Mucosa of stomach (tissue), 1 donor: ENCODE data around the gene R3HDM2.
"Not testable (repeated sequence)": the region's sequence is repeated elsewhere in the genome, so short reads cannot be mapped to it uniquely, and the experiment has no call there.

Source experiments
- H3K27me3 ChIP-seq: one replicate; pipeline ENCODE4 v1.7.0; 2013; ENCODE audit warnings: mild to moderate bottlenecking, low read length; ENCODE audit not compliant: control insufficient read depth, insufficient read depth
- H3K36me3 ChIP-seq: one replicate; pipeline ENCODE4 v1.7.0; 2013; ENCODE audit warnings: low read length; ENCODE audit not compliant: control insufficient read depth, insufficient read depth
- H3K4me1 ChIP-seq: one replicate; pipeline ENCODE4 v1.7.0; 2013; ENCODE audit warnings: mild to moderate bottlenecking, low read length; ENCODE audit not compliant: control insufficient read depth, insufficient read depth
- H3K4me3 ChIP-seq: one replicate; pipeline ENCODE4 v1.7.0; 2013; ENCODE audit warnings: low read length
- H3K9ac ChIP-seq: one replicate; pipeline ENCODE4 v1.7.0; 2013; ENCODE audit warnings: mild to moderate bottlenecking, low read length, moderate library complexity
- H3K9me3 ChIP-seq: one replicate; pipeline ENCODE4 v1.7.0; 2013; ENCODE audit warnings: mild to moderate bottlenecking, low read length, moderate library complexity; ENCODE audit not compliant: control insufficient read depth
- donor health status: Pancreatic carcinoma.

Gene R3HDM2

DNA sequence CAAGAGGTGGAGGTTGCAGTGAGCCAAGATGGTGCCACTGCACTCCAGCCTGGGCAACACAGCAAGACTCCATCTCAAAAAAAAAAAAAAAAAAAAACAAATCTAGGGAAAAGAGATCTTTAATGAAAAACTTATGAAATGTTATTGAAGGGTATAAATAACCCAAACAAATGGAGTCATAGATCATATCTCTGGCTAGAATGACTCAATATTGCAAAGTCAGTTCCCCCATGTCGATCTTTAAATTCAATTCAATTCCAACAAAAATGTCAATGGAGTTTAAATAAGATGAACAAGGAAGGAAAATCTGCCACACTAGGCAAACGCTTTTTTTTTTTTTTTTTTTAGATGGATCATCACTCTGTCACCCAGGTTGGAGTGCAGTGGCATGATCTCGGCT is 78.7 kb downstream of the R3HDM2 start:
- Histone ChIP-seq H3K9ac (no peak overlapping the region), H3K9me3 (no peaks in the 10 kb centered on the region), H3K36me3 (no peaks in the 10 kb centered on the region), H3K4me3 (no peak overlapping the region), H3K27me3 (no peaks in the 10 kb centered on the region), H3K4me1 (no peaks in the 10 kb centered on the region)

DNA sequence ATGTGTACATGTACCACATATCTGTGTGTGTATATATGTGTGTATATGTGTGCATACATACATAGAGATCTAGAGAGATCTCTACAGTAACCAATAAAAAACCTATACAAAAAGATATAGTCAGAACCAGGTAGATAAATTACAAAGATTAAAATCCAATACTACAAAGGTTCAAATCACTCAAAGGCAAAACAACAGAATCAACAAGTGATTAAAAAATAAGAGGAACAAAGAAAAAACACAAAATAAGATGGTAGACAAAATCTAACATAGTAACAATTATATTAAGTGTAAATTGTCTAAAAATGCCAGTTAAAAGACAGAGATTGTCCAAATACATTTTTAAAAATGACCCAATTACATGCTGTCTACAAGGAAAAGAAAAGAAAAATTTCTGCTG is 83.6 kb downstream of the R3HDM2 start:
- H3K9me3 ChIP-seq: no peaks in the 10 kb centered on the region
- no peaks in the 10 kb centered on the region for H3K27me3 ChIP-seq
- no peak overlapping the region for H3K9ac ChIP-seq
- H3K36me3 ChIP-seq: no peaks in the 10 kb centered on the region
- H3K4me1 ChIP-seq: no peaks in the 10 kb centered on the region
- no peak overlapping the region for H3K4me3 ChIP-seq

DNA sequence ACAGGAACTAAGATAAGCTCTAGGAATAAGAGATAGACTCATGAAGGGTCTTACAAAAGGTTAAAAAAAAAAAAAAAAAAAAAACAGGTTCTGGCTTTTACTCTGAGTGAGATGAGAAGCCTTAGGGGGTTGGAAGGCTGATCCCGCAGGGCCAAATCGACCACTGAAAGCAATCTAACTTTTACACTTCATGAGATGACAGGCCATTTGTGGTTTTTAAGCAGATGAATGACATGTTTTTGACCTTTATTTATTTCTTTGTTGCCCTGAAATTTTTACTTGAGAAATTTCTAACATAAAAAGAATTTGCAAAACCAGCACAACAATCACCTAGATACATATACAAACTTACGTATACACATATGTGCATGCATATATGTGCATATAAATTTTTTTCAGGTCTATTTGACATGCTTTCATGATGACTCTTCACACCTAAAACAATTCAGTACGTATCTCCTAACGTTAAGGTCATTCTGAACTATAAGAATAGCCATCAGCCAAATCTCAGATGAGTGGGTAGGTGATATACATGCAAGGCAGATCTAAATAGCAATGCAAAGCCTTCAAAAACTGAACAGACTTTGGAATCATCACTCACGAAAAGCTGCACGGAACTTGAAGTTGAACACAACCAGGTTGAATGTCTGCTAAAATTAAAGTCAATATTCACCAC is 87.0 kb downstream of the R3HDM2 start:
- no peaks in the 10 kb centered on the region for H3K36me3 ChIP-seq
- no peak overlapping the region for H3K9ac ChIP-seq
- H3K4me1 ChIP-seq: peaks cover 4% of the 10 kb centered on the region
- H3K27me3 ChIP-seq: no peaks in the 10 kb centered on the region
- no peaks in the 10 kb centered on the region for H3K9me3 ChIP-seq
- no peak overlapping the region for H3K4me3 ChIP-seq

DNA sequence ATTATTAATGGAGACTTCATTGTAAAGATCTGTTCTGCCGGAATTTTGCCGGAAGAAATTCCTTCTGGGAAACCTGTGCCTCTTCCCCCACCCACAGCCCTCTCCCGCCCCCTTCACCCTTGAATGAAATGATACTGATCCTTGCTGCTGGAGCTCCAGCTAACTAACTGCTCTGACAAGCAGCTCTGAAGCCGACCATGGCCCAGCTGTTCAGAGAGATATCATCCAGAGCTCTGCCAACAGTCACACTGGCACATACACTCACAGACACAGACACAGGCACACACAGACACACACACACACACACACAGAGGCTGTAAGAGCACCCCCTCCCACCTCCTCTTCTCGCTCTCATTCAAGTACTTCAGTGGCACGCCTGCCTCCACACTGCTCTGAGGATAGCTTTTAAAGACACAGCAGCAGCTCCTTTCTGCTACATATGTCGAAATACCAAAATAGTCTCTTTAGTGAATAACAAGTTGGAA is 88.6 kb downstream of the R3HDM2 start:
- no peak overlapping the region for H3K9ac ChIP-seq
- no peak overlapping the region for H3K4me3 ChIP-seq
- H3K4me1 ChIP-seq: peaks cover 4% of the 10 kb centered on the region
- H3K9me3 ChIP-seq: no peaks in the 10 kb centered on the region
- H3K36me3 ChIP-seq: no peaks in the 10 kb centered on the region
- no peaks in the 10 kb centered on the region for H3K27me3 ChIP-seq

DNA sequence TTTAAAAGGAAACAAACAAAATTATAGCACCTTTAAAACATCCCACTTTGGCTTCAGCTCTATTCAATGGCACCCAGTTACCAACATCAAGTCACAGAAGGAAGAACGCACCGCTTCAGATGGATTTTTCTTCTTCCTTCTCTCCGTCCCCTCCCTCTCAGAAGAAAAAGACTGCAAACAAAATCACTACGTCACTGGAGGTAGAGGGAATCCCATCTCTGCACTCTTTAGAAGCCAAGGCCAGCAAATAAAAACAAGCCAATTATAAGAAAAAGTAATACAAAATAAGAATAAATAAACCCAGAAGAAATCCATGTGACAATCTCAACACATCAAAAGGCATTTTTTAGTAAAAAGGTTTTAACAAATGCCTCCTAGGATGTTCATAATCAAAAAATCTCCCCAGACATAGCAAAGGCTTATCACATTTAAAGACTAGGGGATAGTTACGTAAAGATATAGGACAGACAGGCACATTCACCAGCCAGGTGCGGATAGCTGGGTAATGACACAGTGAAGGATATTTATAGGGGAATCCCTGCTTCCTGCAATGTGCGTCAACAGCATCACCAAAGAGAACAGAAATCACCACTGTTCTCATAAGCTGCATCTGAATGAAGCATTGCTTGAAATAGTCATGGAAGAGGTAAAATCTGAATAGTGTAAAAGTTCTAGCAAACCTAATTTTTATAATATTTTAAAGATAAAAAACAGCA is 89.4 kb downstream of the R3HDM2 start:
- no peaks in the 10 kb centered on the region for H3K9me3 ChIP-seq
- H3K4me3 ChIP-seq: no peak overlapping the region
- H3K4me1 ChIP-seq: peaks cover 4% of the 10 kb centered on the region
- no peaks in the 10 kb centered on the region for H3K36me3 ChIP-seq
- H3K9ac ChIP-seq: no peak overlapping the region
- no peaks in the 10 kb centered on the region for H3K27me3 ChIP-seq

DNA sequence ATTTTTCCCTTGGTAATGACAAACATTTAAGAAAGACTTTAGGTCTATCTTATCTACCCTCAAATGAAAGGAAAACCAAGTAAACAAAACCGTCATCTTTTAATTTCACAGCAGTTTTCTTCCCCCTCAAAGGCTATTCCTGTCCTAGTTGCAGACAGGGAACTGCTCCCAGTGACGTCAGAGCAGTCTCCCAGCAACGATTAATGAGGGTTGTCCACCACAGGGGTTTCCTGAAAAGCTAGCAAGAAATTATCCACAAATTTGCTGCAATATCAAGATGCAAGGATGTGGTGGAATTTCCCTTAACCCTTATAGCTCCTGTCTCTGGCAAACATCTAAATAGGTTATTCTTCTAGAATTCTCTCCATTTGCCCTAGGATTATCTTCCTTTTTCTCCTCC is 90.7 kb downstream of the R3HDM2 start:
- Histone ChIP-seq H3K27me3 (no peaks in the 10 kb centered on the region), H3K4me1 (peaks cover 4% of the 10 kb centered on the region), H3K9me3 (no peaks in the 10 kb centered on the region), H3K4me3 (no peak overlapping the region), H3K36me3 (no peaks in the 10 kb centered on the region), H3K9ac (no peak overlapping the region)

DNA sequence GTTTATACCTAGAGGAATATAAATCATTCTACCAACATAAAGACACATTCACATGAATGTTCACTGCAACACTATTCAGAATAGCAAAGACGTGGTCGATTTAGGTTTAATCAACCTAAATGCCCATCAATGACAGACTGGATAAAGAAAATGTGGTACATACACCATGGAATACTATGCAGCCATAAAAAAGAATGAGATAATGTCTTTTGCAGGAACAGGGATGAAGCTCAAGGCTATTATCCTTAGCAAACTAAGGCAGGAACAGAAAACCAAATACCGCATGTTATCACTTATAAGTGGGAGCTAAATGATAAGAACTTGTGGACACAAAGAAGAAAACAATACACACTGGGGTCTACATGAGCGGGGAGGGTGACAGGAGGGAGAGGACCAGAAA is 94.5 kb downstream of the R3HDM2 start:
- not testable (repeated sequence) for H3K4me3 ChIP-seq, H3K4me1 ChIP-seq, H3K27me3 ChIP-seq, H3K36me3 ChIP-seq, H3K9me3 ChIP-seq, H3K9ac ChIP-seq

DNA sequence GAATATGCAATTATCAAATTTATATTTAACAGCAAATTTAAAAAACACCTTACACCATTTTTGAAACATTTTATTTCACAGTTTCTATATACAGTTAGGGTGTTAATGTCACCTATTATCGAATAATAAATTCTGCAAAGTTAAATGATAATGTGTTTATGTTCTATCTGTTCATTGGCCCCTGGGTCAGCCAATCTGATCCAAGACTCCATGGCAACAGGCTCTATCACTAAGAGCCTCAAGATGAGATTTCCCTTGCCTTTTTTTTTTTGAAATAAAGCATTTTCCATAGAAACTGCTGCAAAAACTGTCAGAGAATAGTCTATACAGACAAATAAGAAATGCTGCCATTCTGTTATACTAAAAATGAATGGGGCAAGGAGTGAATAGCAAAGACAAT is 96.6 kb downstream of the R3HDM2 start:
- Histone ChIP-seq H3K27me3 (no peaks in the 10 kb centered on the region), H3K9me3 (no peaks in the 10 kb centered on the region), H3K9ac (no peak overlapping the region), H3K4me3 (no peak overlapping the region), H3K4me1 (no peaks in the 10 kb centered on the region), H3K36me3 (no peaks in the 10 kb centered on the region)

DNA sequence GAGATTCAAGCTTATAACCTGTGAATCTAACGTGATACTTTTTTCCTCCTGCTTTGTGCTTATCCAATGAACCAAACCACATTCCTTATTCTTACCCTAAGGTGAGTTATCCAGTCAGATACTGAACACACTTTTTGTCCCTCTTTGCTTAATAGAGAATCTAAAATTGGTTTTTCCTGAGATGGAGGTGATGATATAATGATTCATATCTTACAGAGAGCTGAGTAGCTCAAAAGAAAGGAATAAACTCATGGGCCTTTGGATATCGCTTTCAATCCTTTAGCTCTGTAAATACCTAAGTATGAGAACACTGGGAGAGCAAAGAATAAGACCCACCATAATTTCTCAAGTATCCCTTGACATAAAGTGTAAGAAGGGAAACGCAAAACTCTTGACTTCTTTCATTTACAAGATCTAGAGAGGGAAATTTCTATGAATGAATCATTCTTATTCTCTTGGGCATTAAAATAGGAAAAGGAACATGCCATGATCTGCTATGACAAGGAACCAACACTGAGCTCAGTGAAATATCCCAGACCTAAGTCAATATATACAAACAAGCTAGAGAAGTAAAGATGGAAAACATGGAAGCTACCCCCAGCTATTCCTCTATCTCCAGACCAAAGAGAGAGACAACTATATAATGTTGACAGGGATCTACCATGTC is 98.1 kb downstream of the R3HDM2 start:
- H3K9me3 ChIP-seq: no peaks in the 10 kb centered on the region
- H3K36me3 ChIP-seq: no peaks in the 10 kb centered on the region
- H3K27me3 ChIP-seq: no peaks in the 10 kb centered on the region
- no peak overlapping the region for H3K9ac ChIP-seq
- H3K4me1 ChIP-seq: no peaks in the 10 kb centered on the region
- no peak overlapping the region for H3K4me3 ChIP-seq

DNA sequence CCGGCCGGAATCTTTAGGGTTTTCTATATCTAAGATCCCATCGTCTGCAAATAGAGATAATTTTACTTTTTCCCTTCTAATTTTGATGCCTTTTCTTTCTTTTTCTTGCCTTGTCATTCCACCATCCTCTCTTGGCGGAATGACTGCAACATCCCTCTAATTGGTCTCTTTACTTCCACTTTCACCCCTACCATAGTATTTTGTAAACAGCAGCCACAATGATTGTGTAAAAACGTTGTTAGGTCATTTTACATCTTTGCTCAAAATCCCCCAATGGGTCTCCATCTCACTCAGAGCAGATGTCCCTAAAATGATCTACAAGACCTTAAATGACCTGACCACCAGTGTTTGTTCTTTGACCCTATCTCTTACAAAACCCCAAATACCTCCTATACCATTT is 99.9 kb downstream of the R3HDM2 start:
- Histone ChIP-seq H3K4me1 (no peaks in the 10 kb centered on the region), H3K36me3 (no peaks in the 10 kb centered on the region), H3K27me3 (no peaks in the 10 kb centered on the region), H3K9ac (no peak overlapping the region), H3K4me3 (no peak overlapping the region), H3K9me3 (no peaks in the 10 kb centered on the region)

DNA sequence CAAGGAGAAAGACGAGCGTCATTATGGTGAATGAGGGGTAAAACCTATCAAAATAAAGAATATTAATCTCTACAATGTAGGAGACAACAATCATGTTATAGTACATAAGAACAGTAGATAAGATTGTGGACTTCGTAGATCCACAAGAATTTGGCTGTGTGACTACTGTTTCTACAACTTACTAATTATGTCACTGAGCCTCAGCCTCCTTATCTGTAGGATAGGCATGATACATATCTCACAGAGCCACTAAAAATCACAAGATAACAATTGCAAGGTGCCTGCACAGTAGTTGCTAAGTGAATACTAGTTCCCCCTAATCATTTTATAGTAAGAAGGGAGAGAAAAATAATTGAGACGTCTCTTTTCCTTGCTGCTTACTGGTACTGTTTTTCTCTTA is 101.6 kb downstream of the R3HDM2 start:
- H3K36me3 ChIP-seq: no peaks in the 10 kb centered on the region
- no peak overlapping the region for H3K4me3 ChIP-seq
- H3K4me1 ChIP-seq: no peaks in the 10 kb centered on the region
- no peaks in the 10 kb centered on the region for H3K9me3 ChIP-seq
- H3K27me3 ChIP-seq: no peaks in the 10 kb centered on the region
- H3K9ac ChIP-seq: no peak overlapping the region

DNA sequence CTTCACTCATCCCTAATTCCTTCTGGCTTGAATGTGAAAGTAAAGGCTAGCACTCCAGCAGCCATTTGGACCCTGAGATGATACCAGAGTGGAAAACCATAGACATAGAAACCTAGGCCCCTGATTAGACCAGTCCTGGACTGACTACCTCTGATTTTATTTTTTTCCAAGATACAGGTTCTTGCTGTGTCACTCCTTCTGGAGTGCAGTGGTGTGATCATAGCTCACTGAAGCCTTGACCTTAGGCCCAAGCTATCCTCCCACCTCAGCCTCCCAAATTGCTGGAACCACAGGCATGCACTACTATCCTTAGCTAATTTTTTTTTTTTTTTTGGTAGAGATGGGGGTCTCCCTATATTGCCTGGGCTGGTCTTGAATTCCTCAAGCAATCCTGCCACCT is 105.4 kb downstream of the R3HDM2 start:
- Histone ChIP-seq H3K4me3 (no peak overlapping the region), H3K36me3 (no peaks in the 10 kb centered on the region), H3K27me3 (no peaks in the 10 kb centered on the region), H3K9me3 (no peaks in the 10 kb centered on the region), H3K9ac (no peak overlapping the region), H3K4me1 (no peaks in the 10 kb centered on the region)
